Duodenal mucosa (tissue), 2 donors: ENCODE data around the gene ASPHD1.

Source experiments
- H3K27ac ChIP-seq: one replicate; pipeline ENCODE4 v1.7.0; 2013; ENCODE audit warnings: low read depth, low read length
- H3K27me3 ChIP-seq, 2 donors: one replicate each; pipeline ENCODE4 v1.7.0; 2013; ENCODE audit warnings: low read length in 2 of 2, control low read depth in 1 of 2; ENCODE audit not compliant: insufficient read depth in 2 of 2, control insufficient read depth in 1 of 2
- H3K36me3 ChIP-seq, 2 donors: one replicate each; pipeline ENCODE4 v1.7.0; 2013; ENCODE audit warnings: low read length in 2 of 2, control low read depth in 1 of 2; ENCODE audit not compliant: insufficient read depth in 2 of 2, control insufficient read depth in 1 of 2
- H3K4me1 ChIP-seq, 2 donors: one replicate each; pipeline ENCODE4 v1.7.0; 2013; ENCODE audit warnings: low read length in 2 of 2, control low read depth in 1 of 2; ENCODE audit not compliant: insufficient read depth in 2 of 2, control insufficient read depth in 1 of 2
- H3K4me3 ChIP-seq, 2 donors: one replicate each; pipeline ENCODE4 v1.7.0; 2013; ENCODE audit warnings: low read length in 2 of 2, low read depth in 1 of 2
- H3K9ac ChIP-seq, 2 donors: one replicate each; pipeline ENCODE4 v1.7.0; 2013; ENCODE audit warnings: low read length in 2 of 2, low read depth in 1 of 2
- H3K9me3 ChIP-seq, 2 donors: one replicate each; pipeline ENCODE4 v1.7.0; 2013; ENCODE audit warnings: low read length in 2 of 2, control low read depth in 1 of 2; ENCODE audit not compliant: control insufficient read depth in 1 of 2

ASPHD1 gene, protein sequence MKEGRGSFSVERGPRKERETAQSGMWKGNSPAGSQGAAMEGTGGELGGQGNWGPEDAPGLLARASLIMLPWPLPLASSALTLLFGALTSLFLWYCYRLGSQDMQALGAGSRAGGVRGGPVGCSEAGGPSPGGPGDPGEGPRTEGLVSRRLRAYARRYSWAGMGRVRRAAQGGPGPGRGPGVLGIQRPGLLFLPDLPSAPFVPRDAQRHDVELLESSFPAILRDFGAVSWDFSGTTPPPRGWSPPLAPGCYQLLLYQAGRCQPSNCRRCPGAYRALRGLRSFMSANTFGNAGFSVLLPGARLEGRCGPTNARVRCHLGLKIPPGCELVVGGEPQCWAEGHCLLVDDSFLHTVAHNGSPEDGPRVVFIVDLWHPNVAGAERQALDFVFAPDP

GRCh38 chr16:29900102-29900887, at the start of gene ASPHD1:
TSS of gene ASPHD1 (plus strand) at chr16:29900488. CDS start at chr16:29900972, 484 bp downstream.
- peak within 1 kb of the TSS; percentile 73 to 76 for H3K4me3 ChIP-seq
- peaks cover 10 to 12% of the 10 kb centered on the region in 2 donors for H3K4me1 ChIP-seq
- no peaks in the 10 kb centered on the region for H3K9me3 ChIP-seq
- peak within 1 kb of the TSS; percentile 50 for H3K27ac ChIP-seq
- H3K36me3 ChIP-seq = no peaks in the 10 kb centered on the region
- H3K27me3 ChIP-seq = peaks cover 8 to 9% of the 10 kb centered on the region in 2 donors
- H3K9ac ChIP-seq = peak within 1 kb of the TSS; percentile 48 to 51

DNA sequence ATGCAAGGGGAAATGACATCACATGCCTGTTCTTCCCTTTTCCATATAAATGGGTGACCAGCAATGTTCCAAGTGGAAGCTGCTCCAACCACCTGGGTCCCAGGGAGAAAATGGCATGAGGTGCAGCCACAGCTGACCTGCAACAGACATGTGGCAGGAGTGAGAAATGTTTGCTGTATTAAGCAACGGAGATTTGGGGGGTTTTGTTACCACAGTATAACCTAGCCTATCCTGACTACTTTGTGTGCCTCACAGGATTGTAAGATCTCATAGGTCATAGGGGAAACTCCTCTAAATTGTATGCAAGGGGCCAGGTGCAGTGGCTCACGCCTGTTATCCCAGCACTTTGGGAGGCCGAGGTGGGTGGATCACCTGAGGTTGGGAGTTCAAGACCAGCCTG, 49.3 kb upstream of the ASPHD1 start:
- Histone ChIP-seq H3K4me1 (peaks cover 0 to 5% of the 10 kb centered on the region in 2 donors), H3K9me3 (no peaks in the 10 kb centered on the region), H3K27me3 (no peaks in the 10 kb centered on the region), H3K36me3 (peaks cover 11 to 33% of the 10 kb centered on the region in 2 donors), H3K4me3 (no peak overlapping the region), H3K9ac (no peak overlapping the region), H3K27ac (no peak overlapping the region)

DNA sequence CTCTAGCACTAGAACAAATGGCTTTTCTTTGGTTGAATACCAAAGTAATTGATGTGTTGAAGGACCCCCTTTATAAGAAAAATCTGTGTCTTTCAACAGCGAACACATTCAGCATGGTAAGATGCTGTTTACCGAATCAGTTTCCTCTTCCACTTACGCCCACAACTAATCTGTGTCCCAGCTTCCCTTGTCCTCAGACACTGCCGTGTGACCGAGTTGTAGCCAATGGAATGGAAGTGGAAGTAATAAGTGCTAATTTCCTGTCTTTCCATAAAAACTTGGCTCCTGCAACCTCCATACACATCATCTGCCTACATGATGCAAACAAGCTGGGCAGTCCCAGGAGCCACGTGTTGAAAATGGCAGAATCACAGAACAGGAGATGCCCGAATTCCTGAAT, 47.6 kb upstream of the ASPHD1 start:
- H3K36me3 ChIP-seq = peaks cover 0 to 17% of the 10 kb centered on the region in 2 donors
- no peak overlapping the region for H3K27ac ChIP-seq
- H3K27me3 ChIP-seq = no peaks in the 10 kb centered on the region
- peaks cover 0 to 5% of the 10 kb centered on the region in 2 donors for H3K4me1 ChIP-seq
- no peak overlapping the region for H3K4me3 ChIP-seq
- no peaks in the 10 kb centered on the region for H3K9me3 ChIP-seq
- no peak overlapping the region for H3K9ac ChIP-seq

DNA sequence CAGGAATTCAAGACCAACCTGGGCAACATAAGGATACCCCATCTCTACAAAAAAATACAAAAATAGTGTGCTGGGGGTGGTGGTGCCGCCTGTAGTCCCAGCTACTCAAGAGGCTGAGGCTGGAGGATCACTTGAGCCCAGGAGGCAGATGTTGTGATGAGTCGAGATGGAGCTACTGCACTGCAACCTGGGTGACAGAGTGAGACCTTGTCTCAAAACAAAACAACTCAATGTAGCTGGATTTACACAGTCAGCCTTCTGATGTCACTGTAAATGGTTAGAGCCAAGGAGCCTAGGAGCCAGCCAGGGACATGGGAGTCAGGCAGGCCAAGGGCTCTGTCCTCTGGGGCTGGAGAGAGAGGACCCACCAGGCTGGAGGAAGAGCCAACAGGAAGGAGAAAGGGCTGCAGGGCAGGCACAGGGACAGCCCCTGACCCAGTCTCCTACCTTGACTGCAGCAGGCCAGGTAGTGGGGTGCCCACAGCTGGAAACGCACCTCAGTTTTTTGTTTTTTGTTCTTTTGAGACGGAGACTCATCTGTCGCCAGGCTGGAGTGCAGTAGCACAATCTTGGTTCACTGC, 45.7 kb upstream of the ASPHD1 start:
- Histone ChIP-seq H3K27me3 (no peaks in the 10 kb centered on the region), H3K4me1 (peaks cover 0 to 5% of the 10 kb centered on the region in 2 donors), H3K4me3 (no peak overlapping the region), H3K9me3 (no peaks in the 10 kb centered on the region), H3K9ac (no peak overlapping the region), H3K36me3 (peaks cover 5 to 16% of the 10 kb centered on the region in 2 donors), H3K27ac (no peak overlapping the region)

GRCh38 chr16:29857133-29857760, 43.0 kb upstream of the ASPHD1 start:
- no peak overlapping the region for H3K9ac ChIP-seq
- no peak overlapping the region for H3K4me3 ChIP-seq
- H3K27me3 ChIP-seq = no peaks in the 10 kb centered on the region
- no peak overlapping the region for H3K27ac ChIP-seq
- peaks cover 14 to 22% of the 10 kb centered on the region in 2 donors for H3K4me1 ChIP-seq
- no peaks in the 10 kb centered on the region for H3K9me3 ChIP-seq
- H3K36me3 ChIP-seq = peaks cover 5 to 27% of the 10 kb centered on the region in 2 donors

DNA sequence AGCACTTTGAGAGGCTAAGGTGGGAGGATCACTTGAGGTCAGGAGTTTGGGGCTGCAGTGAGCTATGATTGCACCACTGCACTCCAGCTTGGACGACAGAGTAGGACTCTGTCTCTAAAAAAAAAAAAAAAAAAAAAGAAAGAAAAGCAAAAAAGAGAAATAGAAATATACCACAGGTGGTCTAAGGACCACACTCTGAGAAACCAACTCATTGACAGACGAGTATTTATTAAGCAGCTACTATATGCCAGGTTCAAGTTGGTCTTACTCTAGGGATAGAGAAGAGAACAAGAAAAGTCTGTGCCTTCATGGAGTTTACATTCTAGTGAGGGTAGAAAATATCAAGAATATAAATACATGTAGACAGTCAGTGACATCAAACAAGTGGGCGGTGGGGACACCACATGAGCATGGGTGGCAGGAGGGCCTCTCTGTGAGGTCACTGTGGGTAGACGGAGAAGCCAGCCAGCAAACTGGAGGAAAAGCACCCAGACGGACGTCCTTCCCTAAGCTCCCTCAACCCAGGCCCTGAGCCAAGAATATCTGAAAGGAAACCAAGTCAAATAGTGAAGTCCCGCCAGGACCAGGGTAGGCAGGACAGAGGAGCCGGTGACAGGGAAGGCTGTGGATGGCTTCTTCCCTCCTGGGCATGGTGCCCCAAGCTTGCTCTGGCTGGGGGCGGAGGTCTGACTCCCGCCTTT, 42.0 kb upstream of the ASPHD1 start:
- no peak overlapping the region for H3K9ac ChIP-seq
- H3K9me3 ChIP-seq = no peaks in the 10 kb centered on the region
- H3K4me3 ChIP-seq = no peak overlapping the region
- H3K36me3 ChIP-seq = peaks cover 5 to 27% of the 10 kb centered on the region in 2 donors
- H3K27ac ChIP-seq = no peak overlapping the region
- H3K4me1 ChIP-seq = peaks cover 16 to 25% of the 10 kb centered on the region in 2 donors
- H3K27me3 ChIP-seq = no peaks in the 10 kb centered on the region

GRCh38 chr16:29858974-29859373, 41.3 kb upstream of the ASPHD1 start:
- Histone ChIP-seq H3K27me3 (no peaks in the 10 kb centered on the region), H3K9me3 (no peaks in the 10 kb centered on the region), H3K36me3 (peaks cover 5 to 27% of the 10 kb centered on the region in 2 donors), H3K27ac (no peak overlapping the region), H3K4me1 (peaks cover 19 to 29% of the 10 kb centered on the region in 2 donors), H3K9ac (no peak overlapping the region), H3K4me3 (no peak overlapping the region)

GRCh38 chr16:29860218-29860617, 40.1 kb upstream of the ASPHD1 start:
- Histone ChIP-seq H3K9me3 (no peaks in the 10 kb centered on the region), H3K4me1 (peaks cover 19 to 29% of the 10 kb centered on the region in 2 donors), H3K4me3 (no peak overlapping the region), H3K9ac (no peak overlapping the region), H3K27ac (no peak overlapping the region), H3K36me3 (peaks cover 5 to 27% of the 10 kb centered on the region in 2 donors), H3K27me3 (no peaks in the 10 kb centered on the region)

DNA sequence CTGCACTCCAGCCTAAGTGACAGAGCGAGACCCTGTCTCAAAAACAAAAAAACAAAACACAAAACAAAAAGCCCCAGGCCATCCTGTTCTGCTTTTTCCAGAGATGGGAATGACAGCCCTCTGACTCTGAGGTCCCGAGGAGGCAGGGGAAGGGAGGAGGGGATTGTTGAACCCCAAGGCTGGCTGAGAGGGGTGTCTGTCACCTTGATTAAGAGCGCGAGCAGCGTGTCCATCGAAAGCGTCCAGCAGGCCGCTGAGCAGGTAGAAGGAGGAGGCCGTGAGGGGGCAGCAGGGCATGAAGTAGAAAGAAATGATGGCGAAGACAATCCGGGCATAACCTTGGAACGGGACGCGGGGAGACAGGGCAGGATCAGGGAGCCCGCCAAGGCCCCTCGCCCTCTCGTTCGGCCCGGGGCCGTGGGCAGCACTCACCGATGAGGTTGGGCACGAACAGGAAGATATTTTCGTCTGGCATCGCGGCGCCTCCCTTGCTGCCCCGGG, 37.9 kb upstream of the ASPHD1 start:
- H3K27me3 ChIP-seq = no peaks in the 10 kb centered on the region
- H3K4me3 ChIP-seq = peak overlapping the region; percentile 87 to 97
- H3K27ac ChIP-seq = peak overlapping the region; percentile 42
- H3K4me1 ChIP-seq = peaks cover 19 to 24% of the 10 kb centered on the region in 2 donors
- peak overlapping the region; percentile 74 to 94 for H3K9ac ChIP-seq
- H3K9me3 ChIP-seq = no peaks in the 10 kb centered on the region
- peaks cover 5 to 27% of the 10 kb centered on the region in 2 donors for H3K36me3 ChIP-seq
